ENCODE results near the gene CHST7.
A peak's percentile ranks its signal among the peaks of the same experiment; 100 is the strongest.
"Not testable (repeated sequence)": the region's sequence is repeated elsewhere in the genome, so short reads cannot be mapped to it uniquely, and the experiment has no call there.

The CHST7 gene, protein sequence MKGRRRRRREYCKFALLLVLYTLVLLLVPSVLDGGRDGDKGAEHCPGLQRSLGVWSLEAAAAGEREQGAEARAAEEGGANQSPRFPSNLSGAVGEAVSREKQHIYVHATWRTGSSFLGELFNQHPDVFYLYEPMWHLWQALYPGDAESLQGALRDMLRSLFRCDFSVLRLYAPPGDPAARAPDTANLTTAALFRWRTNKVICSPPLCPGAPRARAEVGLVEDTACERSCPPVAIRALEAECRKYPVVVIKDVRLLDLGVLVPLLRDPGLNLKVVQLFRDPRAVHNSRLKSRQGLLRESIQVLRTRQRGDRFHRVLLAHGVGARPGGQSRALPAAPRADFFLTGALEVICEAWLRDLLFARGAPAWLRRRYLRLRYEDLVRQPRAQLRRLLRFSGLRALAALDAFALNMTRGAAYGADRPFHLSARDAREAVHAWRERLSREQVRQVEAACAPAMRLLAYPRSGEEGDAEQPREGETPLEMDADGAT

DNA sequence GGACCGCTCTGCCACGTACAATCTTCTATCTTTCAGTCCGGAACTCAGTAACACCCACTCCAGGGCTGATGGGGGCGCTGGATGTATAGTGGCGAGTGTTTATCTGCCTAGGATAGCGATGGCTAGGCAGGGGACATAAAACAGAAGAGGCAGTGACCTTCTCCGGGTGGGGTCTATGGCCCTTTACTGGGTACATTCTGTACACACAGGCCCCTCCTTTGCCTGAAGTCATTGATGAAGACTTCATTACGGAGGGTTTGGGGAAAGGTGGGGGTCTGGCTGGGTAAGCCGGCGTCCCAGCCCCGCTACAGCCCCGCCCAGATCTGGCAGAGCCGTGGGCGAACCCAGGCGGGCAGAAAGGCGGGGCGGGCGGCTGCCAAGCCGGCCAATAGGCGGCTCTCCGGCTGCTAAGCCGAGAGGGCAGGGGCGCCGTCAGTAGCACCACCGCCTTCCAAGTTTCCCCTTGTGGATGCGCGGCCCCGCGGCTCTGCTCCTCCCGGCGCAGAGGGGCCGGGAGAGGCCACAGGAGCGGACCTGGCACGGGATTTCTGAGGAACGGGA lies at the start of gene CHST7:
Gene CHST7, plus strand, starts transcription at position 435 of the 561 bp plus-strand sequence. CDS start 167 bp downstream, outside the sequence.
- DNase-seq: peak; percentile 80 to 90 (median 83)

DNA sequence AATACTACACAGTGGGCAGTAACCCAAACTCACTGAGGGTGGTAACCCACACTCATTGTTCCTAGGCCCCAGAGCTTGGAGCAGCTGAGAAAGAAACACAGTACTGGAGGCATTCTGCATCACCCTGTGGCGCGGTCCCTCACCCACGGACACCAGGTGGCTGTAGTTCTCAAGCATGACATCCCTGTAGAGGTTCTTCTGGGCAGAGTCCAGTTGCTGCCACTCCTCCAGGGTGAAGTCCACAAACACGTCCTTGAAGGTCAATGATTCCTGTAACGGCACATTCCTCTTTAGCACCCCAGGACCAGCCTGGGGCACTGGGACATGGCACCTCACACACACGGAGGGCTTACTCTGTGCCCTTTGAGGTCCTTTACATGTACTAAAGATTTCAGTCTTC lies 44.9 kb upstream of the CHST7 start:
- DNase-seq: not testable (repeated sequence)

GRCh38 chrX:46529740-46530403 lies 43.7 kb upstream of the CHST7 start:
- DNase-seq: not testable (repeated sequence)

DNA sequence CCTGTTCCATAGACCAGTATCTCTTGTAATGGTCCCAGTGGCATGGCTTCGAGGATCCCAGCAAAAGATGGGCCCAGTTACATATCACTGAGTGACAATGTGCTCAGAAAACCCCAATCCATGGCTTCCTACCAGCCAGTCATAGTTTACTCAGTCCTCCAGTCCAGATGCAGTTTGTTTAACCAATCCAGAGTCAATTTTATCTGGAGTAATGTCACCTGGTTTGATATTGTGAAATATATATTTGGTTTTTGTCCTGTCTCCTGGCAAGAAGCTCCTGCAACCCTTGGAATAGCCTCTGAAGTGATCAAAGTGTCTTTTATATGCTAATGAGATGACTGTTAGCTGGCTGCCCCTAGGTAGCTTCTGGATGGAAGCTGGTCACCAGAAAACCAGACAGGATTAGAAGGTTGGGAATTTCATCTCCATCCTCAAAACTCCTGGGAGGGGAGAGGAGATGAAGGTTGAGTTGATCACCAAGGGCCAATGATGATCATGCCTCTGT lies 43.1 kb upstream of the CHST7 start:
- not testable (repeated sequence) for DNase-seq

DNA sequence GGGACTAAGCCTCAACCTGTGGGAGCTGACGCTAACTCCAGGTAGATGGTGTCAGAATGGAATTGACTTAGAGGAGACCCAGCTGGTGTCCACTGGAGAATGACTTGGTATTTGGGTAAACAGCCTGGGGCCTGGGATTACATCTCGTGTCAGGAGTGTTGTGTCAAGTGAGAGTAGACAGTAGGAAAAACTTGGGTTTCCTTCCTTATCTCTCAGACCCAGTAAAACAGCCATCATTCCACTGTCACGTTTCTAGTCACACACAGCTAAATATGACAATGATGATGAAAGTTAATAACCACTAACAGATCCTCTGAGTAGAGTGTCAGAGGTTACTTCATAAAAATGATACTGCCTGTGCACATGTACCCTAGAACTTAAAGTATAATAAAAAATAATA lies 42.1 kb upstream of the CHST7 start:
- no peak for DNase-seq

DNA sequence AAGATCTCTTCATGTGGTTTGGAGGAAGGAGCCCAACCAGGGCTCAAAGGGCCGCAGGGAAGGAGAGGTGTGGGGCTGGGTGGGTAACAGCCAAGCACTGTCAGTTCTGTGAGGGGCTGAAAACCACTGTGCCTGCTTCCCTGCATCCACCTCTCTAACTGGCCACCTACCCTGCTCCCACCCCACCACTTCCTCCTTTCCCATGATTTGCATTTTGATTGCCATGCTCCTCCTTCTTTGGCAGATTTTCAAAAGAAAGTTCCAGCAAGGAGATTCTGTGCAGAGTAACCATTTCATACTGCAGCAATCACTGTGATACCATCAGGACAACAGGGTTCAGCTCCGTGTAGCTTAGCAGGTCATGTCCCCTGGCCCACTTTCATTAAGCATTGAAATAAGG lies 30.1 kb upstream of the CHST7 start:
- DNase-seq: no peak

- DNase-seq: not testable (repeated sequence)
Measured at GRCh38 chrX:46544527-46544926, 29.0 kb upstream of the CHST7 start.

GRCh38 chrX:46545111-46546005 lies 28.2 kb upstream of the CHST7 start, which contains the start of gene ZNF674:
ZNF674 (minus strand) TSS chrX:46545421; CDS start chrX:46542087, 3,334 bp downstream.
- DNase-seq: peak; percentile 94 to 95 (median 94)

- DNase-seq: no peak
Measured at GRCh38 chrX:46547857-46548256, 25.7 kb upstream of the CHST7 start.

- no peak for DNase-seq
Measured at GRCh38 chrX:46549914-46550313, 23.7 kb upstream of the CHST7 start.

DNA sequence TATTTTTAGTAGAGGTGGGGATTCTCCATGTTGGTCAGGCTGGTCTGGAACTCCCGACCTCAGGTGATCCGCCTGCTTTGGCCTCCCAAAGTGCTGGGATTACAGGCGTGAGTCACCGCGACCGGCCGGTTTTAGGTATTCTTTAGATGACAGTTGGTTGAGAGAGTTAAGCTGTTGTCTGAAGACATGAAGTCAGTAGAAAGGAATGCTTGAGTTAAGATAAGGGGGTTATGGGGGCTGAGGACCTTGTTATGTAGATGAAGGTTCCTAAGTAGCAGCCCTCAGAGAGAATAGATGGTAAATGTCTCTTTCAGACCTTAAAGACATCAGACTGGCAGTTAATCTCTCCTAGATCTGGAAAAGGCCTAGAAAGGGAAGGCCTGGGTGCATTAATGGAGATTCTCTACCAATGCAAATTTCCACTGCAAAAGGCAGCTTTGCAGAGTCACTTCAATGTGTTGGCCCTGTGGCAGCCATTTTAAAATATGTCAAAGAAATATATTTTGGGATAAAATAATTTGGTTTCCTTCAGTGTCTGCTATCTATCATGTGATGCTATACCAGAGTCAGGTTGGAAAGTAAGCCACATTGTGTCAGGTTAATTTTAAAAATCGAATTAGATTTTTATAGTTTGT lies 22.0 kb upstream of the CHST7 start:
- no peak for DNase-seq

DNA sequence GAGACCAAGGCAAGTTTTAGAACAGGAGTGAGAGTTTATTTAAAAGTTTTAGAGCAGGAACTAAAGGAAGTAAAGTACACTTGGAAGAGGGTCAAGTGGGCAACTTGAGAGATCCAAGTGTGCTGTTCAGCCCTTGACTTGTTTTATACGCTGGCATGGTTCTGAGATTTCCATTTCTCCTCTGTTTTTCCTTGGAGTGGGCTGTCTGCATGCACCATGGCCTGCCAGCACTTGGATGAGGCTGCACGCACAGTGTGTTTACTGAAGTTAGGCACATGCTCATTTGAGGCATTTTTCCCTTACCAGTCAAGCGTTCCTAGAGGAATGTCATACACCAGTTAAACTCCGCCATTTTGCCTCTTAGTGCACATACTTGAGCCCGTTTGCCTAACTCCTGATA lies 19.6 kb upstream of the CHST7 start:
- DNase-seq: no peak

DNA sequence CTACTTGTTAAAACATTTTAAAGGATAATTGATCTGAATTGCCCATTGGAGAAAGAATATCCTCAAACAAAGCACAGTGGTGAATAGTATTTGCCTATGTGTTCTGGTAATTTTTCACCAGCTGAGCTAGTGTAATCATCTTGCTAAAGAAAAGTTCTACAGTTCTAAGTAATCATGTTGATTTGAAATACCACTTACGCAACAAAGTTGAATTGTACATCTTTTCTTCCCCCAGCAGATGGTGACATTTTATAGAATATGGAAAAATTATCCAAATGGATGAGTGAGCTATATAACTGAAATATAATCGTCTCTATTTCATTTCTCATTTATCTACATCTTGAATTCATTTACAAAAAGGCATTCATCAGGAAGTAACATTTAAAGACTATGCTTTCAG lies 18.6 kb upstream of the CHST7 start:
- peak in 2 of 3 donors; percentile 61 to 76 for DNase-seq

DNA sequence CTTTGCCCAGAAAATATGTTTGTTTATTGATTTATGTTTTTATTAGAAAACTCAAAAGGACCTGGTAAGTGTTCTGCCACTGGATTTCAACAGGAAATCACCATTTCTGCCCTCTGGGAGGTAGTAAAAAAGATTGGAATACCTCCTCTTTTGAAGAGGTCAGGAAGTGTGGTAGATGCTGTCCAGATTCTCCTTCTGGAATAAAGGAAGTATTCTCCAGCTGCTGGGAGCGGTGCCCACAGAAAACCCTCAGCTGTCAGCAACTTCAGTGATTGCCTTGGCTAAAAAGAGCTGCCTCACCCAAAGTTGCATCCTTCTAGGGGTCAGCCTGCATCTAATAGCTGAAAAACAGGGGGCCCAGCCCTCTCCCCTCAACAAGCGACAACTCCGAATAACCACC lies 14.5 kb upstream of the CHST7 start:
- DNase-seq: no peak

DNA sequence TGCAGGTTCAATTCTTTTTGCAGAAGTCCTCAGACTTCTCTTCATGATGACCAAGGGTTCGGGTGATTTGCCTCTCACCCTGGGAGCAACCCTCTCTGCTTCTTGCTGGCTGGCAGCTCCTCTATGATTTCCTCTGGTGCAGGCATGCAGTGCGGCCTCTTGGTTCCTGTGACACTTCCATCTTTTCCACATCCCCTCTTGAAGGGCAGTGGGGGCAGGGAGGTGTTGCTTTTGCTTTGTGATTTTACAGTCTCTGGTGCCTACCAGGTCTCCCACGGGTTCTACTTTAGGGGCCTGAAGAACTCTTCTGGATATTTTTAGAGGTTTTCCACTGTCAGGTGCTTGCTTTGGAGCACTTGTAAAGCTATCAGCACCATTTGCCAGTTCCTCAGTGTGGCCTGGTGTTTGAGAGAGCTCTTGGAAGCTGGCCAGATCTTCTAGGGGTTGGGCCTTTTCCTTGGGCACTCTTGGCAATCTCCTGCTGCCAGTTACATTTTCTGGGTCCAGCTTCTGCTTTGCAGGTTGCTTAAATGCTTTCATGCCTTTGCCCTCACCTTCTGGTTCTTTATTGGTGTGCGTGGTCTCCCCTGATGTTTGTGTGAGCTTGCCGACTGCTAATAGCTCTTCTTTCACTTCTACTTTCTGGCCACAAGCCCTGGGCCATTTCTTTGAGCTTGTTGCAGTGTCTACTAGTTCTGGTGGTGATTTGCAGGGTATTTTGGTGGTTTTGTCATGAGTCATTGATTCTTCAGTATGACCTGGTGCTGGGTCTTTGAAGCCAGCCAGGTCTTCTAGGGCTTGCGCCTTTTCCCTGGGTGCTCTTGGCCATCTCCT lies 11.5 kb upstream of the CHST7 start:
- DNase-seq: peak; percentile 57 to 73 (median 63)

GRCh38 chrX:46567388-46567787 lies 6.2 kb upstream of the CHST7 start:
- no peak for DNase-seq

GRCh38 chrX:46569621-46570020 lies 3.9 kb upstream of the CHST7 start:
- DNase-seq: no peak

DNA sequence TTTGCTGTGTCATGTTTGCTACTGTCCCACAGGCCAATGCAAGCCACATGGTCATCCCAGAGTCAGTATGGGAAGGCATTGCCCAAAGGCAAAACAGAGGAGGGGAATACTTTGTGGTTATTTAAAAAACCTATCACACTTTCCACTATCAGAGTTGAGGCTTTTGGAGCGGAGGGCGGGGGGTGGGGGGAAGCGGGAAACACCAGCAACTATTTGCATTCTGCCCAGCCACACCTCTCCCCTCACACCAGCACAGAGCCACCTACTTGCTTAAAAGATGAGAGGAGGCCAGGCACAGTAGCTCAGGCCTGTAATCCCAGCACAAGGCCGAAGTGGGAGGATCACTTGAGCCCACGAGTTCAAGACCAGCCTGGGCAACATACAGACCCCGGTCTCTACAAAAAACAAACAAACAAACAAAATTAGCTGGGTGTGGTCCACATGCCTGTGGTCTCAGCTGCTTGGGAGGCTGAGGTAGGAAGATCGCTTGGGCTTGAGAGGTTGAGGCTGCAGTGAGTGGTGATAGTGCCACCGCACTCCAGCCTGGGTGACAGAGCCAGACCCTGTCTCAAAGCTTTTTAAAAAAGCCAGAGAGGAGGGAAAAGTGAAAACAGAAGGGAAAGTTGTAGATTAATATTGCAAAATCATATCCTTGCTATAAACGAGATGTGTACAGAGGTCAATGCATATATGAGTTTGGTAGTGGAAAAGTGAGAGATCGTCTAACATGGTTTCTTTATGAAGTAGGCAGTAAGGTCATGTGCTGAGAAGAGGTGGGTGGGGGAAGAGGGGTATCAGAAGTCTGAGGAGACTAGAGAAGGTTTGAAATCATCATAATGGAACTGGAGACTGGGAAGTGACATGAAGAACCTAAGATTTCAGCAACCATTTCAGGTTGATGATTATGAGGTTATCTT lies 1.9 kb upstream of the CHST7 start:
- DNase-seq: peak in 1 of 3 donors; percentile 18

- peak in 2 of 3 donors; percentile 29 to 44 for DNase-seq
Measured at GRCh38 chrX:46572340-46572936, 1.1 kb upstream of the CHST7 start.
